COR-L47 (cell line): ENCODE results near the gene NFAM1.

Experiments used
- DNase-seq: peaks from one replicate; lab custom pipeline; 2025; lab: John Stamatoyannopoulos, UW

NFAM1 gene

DNA sequence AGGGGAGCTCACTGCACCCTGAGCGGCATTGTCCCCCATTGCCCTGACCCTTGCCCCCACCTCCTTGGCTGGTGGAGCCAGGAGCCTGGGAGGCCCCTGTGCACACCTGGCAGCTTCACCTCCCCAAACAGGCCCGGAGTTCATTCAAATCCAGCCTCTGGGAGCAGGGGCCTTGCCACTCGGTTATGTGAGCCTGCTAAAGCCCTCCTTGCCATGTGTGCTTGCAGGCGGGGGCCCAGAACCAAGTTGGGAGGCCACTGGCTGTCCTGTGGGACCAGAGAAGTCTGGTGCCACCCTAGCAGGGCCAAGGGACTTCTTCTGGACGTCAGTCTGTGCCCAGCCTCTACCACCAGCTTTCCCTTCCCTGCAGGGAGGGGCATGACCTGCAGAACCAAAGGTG lies 48.9 kb downstream of the NFAM1 start:
- no peak for DNase-seq

DNA sequence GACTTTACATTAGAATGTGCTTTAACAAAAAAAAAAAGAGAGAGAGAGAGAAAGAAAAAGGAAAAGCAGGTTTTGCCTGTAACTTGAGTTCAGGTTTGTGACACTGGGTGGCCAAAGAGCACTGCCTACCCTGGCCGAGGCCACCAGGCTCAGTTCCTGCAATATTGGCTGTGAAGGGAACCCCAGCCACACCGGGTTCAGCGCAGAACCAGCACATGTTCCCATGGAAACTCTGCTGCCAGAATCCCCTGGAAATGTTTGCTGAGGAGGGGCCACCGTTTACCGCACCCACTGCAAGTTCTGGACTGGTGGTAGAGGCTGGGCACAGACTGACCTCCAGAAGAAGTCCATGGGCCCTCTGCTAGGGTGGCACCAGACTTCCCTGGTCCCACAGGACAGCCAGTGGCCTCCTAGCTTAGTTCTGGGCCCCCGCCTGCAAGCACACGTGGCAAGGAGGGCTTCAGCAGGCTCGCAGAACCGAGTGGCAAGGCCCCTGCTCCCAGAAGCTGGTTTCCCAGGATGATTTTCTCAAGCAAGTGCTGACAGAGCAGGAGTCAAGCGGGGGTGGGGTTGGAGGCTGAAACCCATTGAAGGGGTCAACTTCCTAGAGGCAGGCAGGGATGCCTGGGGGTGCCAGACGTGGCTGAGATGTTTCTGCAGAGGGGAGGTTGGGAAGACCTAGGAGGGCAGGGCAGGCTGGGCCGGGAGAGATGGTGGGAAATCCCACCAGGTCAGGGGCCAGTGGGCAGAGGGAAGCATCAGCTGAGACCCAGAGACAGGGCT lies 51.2 kb downstream of the NFAM1 start:
- DNase-seq = no peak

DNA sequence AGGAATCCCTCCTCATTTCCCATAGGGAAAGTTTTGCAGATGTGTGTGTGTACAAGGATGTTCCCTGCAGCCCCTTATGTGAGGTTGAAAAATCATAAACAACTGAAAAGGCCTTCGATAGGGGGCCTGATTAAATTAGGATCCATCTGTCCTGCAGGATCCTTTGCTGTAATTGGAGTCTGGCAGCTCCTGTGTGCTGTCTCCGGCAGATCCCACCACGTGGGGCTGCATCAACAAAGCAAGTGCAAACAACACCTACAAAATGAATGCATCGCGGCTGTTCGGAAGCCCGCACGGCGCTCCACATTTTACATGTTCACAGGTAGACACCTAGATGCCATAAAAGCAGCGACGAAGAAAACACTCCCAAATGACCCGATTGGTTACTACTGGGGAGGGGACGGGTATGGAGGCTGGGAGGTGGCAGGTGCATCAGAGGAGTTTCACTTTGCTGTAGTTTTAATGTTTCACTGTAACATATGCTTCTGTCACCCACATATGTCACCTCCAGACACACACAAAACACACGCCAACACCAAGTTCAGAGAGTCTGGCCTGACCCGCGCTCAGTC lies 52.2 kb downstream of the NFAM1 start:
- peak; percentile 48 for DNase-seq

DNA sequence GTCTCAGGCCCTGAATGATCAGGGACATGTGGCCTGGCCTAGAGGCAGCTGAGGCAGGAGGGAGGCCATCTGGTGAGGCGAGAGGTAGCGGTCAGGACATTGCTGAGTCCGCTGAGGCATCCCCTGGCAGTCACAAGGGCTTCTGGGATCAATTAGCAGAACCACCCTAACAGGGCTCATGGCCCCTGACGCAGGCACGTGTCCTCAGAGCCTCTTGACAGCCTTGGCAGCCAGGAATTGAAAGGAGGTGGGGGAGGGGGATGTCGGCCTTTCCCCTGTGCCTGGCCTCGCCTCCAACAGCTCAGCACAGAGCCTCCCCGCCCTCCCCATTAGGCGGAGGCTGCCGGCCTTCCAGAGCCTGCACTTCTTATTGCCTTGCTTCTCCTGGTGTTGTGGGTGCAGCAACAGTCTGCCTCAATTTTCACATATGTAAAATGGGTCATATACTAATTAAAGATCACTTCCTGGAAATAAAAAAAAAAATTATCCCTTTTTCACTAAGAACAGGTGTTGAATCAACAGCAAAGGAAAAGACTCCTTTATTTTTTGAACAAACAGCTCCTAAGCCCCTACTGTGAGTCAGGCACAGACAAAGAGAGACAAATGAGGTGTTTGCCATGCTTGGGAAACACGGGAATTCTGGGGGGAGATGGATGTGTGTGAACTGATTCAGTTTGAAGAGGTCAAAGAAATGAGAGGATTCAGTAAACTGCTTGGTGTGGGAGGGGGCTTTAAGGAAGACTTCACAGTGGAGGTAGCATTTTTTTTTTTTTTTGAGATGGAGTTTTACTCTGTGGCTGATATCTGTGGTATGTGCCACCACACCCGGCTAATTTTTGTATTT lies 55.3 kb downstream of the NFAM1 start:
- DNase-seq = no peak

DNA sequence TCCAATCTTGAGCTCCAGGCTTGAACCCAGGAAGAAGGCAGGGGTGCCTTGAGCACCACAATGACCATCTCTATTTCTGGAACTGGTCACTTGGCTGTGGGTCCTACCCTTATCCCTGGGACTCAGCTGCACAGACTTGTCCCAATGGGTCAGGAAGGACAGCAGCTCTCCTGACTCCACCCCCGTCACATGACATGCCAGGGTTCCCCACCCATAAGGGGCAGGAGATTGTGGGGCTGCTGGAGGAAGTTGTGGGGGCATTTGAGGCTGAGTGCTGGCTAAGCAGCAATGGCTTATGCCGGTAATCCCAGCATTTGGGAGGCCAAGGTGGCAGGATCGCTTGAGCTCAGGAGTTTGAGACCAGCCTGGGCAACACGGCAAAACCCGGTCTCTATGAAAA lies 56.2 kb downstream of the NFAM1 start:
- no peak for DNase-seq

DNA sequence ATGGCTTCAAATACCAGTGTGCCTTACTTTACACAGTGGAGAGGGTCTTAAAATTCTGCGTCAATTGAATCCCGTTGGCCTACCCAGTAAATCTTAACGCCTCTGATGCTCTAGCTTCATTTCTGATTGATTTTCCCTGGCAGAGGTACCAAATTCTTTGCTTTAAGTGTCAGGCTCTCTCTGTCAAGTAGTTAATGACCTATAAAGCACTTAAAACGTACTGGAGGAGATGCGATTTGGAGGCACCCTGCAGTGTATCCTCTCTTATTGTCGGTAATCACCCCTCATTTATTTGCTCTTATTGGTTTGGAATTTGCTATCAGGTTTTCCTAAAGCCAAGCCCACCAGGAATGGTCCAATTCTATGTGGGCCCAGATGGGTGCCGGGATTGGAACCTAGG lies 59.2 kb downstream of the NFAM1 start:
- no peak for DNase-seq

DNA sequence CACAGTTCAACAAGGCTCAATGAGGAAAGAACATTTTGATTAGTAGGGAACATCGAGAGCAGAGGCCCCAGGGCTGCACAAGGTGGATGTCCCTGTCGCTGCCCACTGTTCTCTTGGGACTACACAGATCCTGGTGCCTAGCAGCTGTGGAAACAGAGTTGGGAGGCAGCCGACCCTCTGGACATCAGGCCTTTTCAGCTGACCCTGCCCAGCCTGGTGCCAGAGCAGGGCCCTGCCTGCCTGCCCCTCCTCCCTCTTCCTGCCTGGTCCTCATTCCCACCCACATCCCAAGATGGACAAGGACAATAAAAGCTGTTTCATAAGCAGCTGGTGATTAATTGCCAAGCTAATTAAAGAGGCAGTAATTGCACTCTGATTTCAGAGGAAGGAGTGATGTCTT lies 60.7 kb downstream of the NFAM1 start:
- DNase-seq = no peak

DNA sequence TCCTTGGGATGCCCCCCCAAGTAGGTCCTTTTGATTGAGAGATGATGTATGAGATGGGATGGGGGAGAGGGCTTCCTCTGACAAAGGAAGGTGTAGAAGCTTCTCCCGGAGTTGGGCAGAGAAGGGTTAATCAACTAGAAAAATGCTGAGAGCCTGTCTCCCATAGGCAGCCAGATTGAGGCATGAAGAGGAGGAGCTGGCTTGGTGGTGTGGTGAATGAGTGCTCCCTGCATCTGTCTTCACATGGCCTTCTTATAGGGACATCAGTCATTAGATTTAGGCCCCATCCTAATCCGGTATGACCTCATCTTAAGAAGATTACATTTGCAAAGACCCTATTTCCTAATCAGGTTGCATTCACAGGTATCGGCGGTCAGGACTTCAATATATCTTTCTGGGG lies 61.1 kb downstream of the NFAM1 start:
- DNase-seq = no peak

DNA sequence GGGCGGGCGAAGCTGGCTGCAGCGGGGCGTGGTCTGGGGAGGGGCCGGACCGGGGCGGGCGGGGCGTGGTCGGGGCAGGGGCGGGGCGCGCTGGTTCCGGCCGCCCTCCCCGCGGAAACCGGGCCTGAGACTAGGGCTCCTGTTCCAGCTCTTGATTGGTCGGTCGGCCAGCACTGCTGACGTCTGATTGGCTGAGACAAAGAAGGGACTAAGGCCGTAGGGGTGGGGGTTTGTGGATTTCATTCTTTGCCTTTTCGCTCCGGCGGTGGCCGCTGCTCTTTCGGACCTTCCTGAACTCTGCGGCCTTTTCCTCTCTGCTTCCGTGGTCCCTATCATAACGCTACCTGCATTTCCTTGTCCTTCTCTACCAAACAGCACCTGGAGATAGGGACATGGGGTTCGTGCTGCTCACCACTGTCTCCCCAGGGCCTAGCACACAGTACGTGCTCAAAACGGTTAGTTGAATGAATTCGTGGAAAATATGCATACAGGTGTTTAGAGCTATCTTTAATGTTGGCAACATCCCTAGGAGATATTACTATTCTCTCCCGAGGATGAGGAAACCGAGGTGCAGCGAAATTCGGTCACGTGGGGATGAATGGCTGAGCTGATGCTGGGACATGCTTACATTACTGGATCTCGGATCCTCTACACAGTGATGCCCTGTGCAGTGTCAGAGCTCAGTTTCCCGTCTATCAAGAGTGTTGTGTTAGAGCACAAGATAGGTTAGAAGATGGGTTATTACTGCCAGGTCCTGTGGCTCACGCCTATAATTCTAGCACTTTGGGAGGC lies 62.8 kb downstream of the NFAM1 start:
- peak; percentile 93 for DNase-seq

DNA sequence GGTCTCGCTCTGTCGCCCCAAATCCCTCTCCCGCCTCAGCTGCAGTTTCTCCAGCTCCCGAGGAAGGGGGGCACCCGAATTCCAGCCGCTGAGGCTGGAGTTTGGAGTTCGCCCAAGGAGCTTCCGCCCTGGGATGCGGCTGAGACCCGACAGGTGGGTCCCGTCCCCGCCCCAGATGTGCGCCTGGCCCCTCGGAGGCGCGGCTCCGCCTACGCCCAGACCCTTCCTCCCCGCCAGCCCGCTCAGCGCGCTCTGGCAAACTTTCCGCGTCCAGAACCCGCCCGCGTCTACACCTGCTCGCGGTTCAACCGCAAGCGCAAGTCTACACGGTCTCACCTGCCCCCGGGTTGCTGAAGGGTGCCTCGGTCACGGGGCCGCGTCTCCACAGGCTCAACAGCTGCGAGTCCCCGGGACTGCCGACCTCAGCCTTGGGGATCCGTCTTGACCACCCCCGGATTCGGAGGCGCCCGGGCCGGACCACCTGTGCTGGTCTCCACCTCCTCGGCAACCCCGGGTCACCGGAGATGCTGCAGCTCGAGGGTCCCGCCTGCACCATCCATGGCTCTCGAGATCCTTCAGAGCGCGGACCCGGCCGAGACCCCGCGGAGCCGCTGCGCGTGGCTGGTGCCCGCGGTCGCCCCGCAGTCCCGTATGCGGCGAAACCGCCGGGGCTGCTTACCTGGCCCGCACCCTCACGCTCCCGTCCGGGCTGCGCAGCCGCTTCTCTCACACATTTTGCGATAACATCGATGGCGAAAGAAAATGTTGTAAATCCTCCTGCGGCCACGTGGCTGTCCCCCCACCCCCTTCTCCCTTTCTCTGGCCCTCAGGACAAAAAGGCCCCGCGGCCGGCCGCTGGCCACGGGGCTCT lies 63.6 kb downstream of the NFAM1 start:
- DNase-seq = peak; percentile 46

DNA sequence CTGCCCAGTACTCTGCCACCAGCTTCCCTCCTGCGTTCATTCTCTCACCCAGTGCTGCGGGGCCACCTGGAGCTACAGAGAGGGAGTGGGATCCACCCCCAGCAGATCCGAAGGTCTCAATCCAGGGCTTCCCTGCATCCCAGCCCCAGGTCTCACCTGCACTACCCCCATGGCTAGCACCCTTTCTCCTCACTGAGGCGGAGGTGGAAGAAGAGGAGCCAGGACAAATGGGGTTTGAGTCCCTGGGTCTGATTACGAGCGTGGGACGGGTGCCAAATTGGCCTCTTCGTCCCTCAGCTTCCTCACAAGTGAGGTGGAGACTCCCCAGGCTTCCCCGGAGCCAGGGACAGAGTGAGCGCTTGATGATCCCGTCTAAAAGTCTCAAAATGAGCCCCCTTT lies 64.2 kb downstream of the NFAM1 start:
- peak; percentile 19 for DNase-seq

DNA sequence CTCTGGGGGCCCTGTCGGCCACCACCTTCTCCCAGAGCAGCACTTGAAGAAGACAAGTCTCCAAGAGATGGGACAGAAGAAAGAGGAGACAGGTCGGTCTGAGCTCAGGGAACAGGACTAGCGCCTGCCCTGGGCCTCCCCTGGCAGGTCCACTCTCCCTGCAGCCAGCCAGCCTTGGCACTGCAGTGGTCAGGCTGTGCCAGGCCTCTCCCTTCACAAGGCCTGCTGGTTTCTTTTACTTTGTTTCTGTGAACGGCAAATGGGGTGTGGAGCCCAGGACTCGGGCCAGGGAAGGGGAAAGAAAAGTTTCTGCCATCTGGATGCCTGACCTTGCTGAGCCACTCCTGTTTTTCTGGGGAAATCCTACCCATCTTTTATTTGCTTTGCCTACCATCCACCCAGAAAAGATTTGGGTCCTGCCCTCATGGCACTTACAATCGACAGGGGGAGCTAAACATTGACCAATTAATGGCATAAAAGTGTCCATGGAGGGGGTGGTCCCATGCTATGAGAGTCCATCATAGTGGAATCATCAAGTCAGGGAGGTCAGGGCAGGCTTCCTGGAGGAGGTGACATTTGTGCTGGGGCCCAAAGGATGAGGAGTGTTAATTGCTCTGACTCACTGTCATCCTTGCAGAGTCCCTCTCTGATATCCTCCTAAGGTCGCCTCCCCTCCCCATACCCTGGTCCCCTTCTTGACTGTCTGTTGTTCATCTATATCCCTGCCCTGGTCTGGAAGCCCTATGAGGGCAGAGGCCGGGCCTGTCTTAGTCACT lies 65.2 kb downstream of the NFAM1 start:
- no peak for DNase-seq

DNA sequence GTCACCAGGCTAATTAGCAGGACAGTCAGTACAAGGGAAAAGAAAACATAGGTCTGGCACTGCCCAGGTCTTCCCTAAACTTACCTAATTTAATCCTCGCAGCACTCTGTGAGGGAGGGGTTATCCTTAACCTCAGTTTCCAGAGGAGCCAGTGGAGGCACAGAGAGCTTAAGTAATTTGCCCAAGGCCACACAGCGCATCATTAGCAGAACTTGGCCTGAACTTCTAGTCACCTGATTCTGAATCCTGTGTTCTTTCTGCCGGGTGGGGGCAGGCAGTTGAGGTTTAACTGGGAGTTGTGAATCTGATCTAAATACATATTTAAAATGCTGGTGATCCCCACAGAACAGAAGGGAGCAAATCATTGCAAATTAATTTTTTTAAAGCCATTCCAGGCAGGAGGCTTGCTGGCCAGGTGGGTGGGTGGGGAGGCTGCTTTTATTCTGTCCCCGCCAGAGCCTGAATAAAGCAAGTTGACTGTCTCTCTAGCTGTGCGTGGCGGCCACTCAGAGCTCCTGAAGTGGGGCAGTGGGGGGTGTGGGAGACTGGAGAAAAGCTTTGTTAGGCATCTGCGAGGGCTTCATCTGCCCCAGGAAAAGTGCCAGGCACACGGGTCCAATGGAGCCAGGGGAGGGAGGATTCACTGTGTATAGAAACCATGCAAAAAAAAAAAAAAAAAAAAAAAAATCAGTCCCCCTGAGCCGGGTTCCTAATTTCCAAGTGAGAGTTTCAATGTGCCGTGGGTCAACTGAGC lies 66.1 kb downstream of the NFAM1 start:
- DNase-seq = peak; percentile 11

DNA sequence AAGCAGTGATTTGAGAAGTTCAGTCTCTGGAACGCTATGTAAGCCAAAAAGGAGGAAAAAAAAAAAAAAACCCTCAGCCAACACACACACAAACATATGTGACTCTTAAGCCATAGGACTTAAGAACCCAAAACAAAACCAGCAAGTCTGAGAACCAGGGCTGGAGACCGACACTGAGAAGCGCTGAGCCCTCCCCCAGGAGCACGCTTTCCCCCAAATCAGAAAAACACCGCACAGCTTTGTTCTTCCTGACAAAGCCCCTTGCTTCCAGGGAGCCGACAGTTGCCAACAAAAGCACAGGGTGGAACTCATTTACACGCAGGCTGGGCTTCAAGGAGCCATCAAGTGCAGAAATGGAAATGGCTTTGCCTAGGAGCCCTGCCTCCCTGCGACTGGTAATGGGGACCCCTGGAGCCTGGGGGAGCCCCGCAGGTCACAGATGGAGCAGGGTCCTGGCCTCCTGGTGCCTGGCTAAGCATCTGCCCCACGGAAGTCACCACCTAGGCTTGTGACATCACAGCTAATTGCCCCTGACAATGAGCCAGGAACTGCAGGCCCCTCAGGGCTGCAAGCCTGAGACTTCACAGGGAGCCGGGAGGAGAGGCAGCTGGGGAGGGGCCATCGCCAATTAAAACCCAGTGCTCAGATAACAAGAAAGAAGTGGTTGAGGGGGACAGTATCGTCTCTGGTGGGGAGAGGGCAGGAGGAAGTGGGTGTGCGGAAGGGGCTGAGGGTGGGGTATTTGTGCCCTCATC lies 66.9 kb downstream of the NFAM1 start:
- peak; percentile 87 for DNase-seq

DNA sequence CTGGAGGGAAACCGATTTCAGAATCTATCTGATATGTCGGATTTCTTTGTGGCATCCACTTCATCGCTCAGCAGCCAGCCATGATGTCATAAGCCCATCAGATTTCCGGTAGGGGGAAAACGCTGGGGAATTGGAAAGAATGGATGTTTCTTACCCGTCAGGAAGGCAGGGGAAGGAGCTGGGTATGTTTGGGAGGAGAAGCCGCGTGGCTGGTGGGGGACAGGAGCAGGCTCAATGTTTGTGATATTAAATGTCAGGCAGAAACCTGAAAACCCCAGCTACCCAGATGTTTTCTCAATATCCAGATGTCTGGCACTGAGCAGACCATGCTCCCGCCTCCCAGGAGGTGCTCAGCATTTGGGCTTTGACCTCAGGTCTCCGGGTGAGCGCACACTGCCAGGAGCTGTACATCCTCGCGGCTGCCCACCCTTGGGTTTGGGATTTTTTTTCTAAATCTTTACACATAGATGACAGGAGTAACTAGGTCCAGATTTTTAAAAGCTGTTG lies 67.5 kb downstream of the NFAM1 start:
- DNase-seq = no peak

DNA sequence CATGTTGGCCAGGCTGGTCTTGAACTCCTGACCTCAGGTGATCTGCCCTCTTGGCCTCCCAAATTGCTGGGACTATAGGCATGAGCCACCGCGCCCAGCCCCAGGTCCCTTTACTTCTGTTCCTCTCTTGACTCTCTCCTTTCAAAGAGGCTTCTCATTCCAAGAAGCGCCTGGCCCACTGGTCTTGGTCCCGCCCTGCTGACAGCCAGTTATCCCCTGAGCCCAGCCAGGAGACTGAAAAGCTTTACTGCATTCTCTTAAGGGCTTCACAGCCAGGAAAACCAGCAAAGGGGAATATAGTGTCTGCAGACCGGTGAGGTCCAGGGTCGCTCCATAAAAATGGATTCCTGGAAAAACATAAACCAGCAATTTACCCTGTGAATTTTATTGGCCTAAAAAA lies 68.3 kb downstream of the NFAM1 start:
- no peak for DNase-seq

DNA sequence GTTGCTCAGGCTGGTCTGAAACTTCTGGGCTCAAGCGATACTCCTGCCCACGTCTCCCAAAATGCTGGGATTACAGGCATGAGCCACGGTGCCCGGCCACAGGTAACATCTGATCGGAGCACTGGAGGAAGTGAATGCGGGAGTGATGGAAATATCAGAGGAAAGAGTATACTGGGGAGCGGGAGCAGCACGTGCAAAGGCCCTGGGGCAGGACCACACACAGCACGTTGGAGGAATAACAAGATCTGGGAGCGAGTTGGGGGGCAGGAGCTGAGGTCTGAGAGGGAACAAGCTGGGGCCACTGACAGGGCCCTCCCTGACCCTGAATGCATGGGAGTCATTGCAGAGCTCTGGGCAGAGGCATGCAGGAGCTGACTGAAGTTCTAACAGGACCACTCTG lies 70.7 kb downstream of the NFAM1 start:
- DNase-seq = no peak

DNA sequence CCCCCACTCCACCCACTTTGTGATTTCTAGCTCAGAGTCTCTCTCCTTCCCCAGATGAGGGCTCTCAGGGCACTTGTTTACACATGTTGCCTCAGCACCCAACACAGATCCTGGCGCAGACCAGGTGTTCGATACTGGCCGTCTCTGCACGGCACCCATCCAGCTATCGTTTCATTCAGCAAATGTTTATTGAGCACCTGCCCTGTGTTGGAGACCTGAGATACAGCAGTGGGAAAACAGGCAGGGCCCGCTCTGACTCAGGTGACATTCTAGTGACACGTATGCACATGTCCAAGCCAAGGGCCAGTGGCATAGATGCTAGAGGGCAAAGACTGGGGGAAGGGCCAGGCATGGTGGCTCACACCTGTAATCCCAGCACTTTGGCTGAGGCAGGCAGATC lies 71.9 kb downstream of the NFAM1 start:
- no peak for DNase-seq
